H1 (cell line): ENCODE data around the gene ZNF362. TPM values are rescaled to one million over a fixed set of nuclear protein-coding genes. Genes with fewer than 3 reads are reported as not detected.

Experiments used
- RBBP5 ChIP-seq: IDR thresholded peaks from 2 replicates; pipeline ENCODE4 v1.7.1; 2012; ENCODE audit warnings: low read depth, mild to moderate bottlenecking, inconsistent platforms, low read length, moderate library complexity, borderline replicate concordance
- polyA plus RNA-seq, 7 experiments: library from polyadenylated mRNA; depleted of rRNA in 3 of 7; stranded (reverse) in 5 of 7; unstranded in 2 of 7; fragments of >200 nt in 5 of 7; fragments of 200-250 nt in 2 of 7; gene quantifications; 1 replicate in 5 of 7; 2 replicates in 1 of 7; 4 replicates in 1 of 7; pipeline versions ENCODE4 v1.2.1 to v1.2.3, GENCODE V29; 2011 to 2013; ENCODE audit warnings: missing spikeins in 2 of 7, mixed read lengths in 2 of 7
- total RNA-seq: library from RNA; stranded (reverse); fragmentation: NEBNext Ultra II Directional; extraction: Animal tissue kit (Norgen Biotek cat#: 25700); gene quantifications from 2 replicates; pipeline ENCODE4 v1.2.1, GENCODE V29; 2021

Gene ZNF362
- total and polyA plus RNA-seq, 2 of the 8 experiments (the other 6 are each of a cell fraction or from before 2014, with no cell fraction given): 24.2 to 27.8 TPM

- TF ChIP-seq RBBP5: no peak
Measured at GRCh38 chr1:33282791-33283190, 26.5 kb downstream of the ZNF362 start (continued).
